Mesenteric fat pad (tissue), 1 donor: ENCODE results near the gene CACNA1E. TPM values are rescaled to one million over a fixed set of nuclear protein-coding genes. Genes with fewer than 3 reads are reported as not detected.
"Not testable (repeated sequence)": the region's sequence is repeated elsewhere in the genome, so short reads cannot be mapped to it uniquely, and the experiment has no call there.

Experiments
- DNase-seq: peaks from one replicate; pipeline ENCODE4 v3.0.0-alpha.2; 2020; ENCODE audit warnings: low spot score
- total RNA-seq: library from RNA; stranded (reverse); fragmentation: NEBNext Ultra II Directional; extraction: Animal tissue kit (Norgen Biotek cat#: 25700); gene quantifications from one replicate; pipeline ENCODE4 v1.2.1, GENCODE V29; 2021
- donor health status: DM: yes; HTN: yes; CAD: no.

The CACNA1E gene
- total RNA-seq, 1 donor from 2014 or later, result 0.45 TPM

DNA sequence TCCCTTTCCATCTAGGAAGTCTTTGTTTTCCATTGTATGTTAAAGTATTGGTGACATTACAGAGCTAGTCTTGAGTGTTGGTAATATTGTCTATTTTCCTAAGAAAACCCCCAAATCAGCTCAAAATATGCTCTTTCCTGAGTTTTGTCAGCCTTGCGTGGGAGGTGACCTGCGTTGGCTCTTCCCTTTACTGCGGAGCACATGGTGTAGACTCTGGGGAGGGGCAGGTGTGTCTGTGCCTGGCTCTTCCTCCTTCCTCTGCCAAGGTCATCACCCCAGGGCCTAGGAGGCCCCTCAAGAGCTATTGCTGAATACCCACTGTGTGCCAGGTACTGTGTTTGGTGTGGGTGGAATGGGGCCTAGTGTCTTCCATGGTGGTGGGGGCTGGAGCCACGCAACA lies 33.4 kb downstream of the CACNA1E start:
- no peak for DNase-seq

DNA sequence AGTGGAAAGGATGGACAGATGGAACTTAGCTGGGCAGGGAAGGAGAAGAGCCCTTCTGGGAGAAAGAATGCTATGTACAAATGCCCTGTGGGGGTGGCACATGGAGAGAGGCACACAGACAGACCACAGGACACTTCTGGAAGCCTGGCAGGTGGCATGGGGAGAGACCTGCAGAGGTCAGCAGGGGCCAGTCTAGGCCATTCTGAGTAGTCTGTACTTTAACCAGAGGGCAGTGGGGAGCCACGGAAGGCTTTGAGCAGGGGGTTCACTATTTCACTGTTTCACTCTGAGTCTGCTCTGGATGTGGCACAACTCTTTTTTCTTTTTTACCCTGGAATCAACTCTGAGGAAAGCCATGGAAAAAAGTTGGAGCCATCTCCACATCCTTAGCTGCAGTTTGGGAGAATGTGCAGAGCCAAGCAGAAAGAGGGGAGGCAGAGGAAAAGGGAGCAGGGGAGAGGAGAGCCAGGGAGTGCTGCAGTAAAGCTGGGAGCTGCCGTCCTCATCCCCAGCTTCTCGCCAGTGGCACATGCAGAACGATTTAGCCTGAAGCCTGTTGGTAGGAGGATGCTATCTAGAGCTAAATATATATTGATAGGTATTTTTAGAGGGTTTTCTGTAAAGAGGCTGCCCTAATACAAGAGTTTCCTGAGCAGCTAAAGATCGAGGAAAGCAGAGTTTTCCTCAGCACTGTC lies 34.0 kb downstream of the CACNA1E start:
- DNase-seq, result no peak

DNA sequence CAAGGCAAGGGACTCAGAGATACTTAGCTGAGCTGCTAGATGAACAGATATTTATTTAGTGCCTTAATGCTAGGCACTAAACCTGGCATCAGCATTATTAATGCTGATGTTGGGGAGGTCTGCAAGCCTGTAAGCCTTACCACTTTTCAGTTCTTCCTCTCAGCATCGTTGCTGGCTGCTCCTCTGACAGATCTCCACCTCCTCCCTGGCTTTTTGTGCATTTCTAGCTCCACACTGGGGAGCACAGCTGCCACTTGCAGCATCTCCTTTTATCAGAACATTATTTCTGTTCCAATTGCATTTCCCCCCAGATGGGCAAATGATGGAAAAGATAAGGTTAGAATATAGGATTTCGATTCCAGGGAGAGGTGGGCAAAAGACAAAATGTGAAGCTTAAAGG lies 34.8 kb downstream of the CACNA1E start:
- DNase-seq, result no peak

DNA sequence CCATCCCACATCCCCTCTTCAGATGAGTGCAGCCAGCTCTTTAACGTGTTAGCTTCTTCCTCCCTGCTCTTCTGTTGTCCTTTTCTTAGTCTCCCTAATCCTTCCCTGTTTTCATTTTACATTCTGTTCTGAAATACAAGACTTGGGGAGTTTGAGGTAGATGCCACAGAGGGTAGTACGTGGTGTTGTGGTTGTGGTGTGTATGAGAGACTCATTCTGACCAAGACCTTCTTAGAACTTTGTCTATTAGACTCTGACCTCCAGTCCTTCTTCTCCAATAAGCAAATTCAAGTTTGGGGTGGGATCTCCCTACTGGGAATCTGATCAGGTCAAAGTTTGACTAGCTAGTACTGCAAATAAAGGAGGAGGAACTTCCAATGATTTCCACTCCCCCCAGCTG lies 39.5 kb downstream of the CACNA1E start:
- no peak for DNase-seq

DNA sequence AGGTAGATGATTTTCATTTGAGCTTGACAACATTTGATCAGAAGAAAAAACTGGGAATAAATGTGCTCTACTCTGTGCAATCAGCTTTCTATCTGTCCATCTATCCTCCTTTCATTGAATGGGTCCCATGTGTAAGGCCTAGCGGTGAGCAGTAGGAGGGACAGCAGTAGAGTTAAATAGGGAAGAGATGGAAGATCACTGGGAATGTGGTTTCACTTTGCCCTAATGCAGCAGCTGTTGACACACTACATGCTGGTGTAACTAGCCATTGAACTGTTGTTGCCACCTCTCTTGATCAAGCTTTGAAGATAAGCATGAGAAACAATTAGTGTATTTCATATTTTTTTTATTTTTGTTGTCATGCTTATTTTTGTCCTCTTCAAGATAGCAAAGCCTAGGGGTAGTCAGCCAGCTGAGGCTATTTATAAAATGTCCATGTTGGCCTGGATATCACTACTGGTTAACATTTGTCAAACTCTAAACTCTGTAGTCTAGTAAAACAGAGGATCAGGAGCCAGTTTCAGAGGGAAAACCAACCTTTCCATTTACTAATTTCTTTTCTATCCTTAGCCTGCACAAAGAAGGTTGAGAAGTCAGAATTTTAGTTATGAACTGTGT lies 41.9 kb downstream of the CACNA1E start:
- no peak for DNase-seq

- DNase-seq, result not testable (repeated sequence)
These were observed 44.9 kb downstream of the CACNA1E start for GRCh38 chr1:181528241-181528640.

- DNase-seq, result no peak
These were observed 48.1 kb downstream of the CACNA1E start for GRCh38 chr1:181531441-181531840.

GRCh38 chr1:181531951-181532600 lies 48.8 kb downstream of the CACNA1E start:
- no peak for DNase-seq

DNA sequence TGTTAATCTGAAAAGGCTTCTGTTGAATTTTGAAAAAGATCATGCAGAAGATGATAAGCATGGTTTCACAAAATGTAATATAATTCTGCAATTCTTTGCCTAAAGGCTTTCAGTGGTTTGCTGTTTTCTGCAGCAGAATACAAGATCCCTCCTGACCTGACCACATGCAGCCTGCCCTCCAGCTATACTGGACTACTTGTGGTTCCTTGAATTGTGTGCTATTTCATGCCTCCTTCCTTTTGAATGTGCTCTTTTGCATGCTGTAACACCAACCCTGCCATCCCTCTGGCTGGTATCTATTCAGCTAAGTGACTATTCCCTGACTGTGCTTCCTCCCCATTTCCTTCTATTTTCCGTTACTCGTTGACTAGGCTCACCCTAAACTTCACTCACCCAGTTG lies 55.5 kb downstream of the CACNA1E start:
- no peak for DNase-seq

DNA sequence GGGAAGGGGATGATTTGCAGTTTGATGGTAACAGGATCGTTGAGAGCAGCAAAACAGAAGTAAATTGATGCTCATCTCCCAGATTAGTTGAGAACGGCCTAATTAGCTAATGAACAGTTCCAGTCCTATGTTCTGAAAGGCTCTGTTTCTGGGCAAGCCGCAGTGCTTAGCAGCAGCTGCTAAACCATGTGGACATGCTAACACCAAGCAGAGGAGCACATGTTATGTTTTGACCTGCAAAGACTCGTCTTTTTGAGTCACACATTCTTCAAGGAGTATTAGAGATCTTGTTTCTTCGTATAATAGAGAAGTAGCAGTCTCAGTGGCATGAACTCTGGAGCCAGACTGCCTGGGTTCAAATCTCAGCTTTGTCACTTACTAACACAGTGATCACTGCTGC lies 58.1 kb downstream of the CACNA1E start:
- DNase-seq, result no peak

- DNase-seq, result no peak
These were observed 58.6 kb downstream of the CACNA1E start for GRCh38 chr1:181541947-181542346.

DNA sequence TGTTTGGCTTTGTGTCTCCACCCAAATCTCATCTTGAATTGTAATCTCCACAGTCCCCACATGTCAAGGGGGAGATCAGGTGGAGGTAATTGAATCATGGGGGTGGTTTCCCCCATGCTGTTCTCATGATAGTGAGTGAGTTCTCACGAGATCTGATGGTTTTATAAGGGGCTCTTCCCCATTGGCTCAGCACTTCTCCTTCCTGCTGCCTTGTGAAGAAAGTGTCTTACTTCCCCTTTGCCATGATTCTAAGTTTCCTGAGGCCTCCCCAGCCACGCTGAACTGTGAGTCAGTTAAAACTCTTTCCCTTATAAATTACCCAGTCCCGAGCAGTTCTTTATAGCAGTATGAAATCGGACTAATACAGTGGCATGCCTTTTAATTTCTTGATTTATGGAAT lies 59.1 kb downstream of the CACNA1E start:
- not testable (repeated sequence) for DNase-seq

DNA sequence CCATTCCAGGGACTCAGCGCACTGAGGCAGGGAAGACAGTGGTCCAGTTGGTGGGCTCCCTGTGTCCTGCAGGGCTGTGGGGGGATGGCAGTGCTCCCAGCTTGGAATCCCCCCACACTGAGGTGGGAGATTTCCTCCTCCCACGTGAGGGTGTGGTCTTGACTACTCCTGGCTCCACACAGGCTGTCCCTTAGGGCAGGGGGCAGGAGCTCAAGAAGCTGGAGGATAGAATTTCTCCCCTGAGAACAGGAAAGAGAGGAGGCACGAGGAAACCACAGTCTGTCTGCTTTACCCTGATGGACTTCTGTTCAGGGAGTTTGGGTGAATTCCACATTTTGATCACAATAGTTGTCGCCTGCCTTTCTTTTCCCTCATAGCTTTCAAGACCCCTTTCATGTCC lies 62.1 kb downstream of the CACNA1E start:
- no peak for DNase-seq

DNA sequence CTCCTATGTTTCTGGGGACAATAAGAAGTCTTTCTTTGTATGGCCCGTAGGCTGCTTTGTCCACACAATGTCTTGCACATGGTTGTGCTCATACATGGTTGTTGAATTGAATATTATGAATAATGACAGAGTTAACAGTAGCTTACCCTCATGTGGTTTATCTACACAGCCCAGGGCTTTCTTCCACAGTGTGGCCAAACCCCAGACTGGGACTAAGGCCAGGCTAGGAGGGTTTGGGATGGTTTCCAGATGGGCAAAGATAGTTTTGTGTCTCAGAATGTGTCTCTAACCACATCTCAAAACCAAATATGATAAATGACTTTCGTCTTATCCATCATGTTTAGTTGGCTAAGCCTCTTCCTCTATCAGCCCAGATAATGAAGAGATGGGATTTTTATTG lies 65.2 kb downstream of the CACNA1E start:
- DNase-seq, result no peak

DNA sequence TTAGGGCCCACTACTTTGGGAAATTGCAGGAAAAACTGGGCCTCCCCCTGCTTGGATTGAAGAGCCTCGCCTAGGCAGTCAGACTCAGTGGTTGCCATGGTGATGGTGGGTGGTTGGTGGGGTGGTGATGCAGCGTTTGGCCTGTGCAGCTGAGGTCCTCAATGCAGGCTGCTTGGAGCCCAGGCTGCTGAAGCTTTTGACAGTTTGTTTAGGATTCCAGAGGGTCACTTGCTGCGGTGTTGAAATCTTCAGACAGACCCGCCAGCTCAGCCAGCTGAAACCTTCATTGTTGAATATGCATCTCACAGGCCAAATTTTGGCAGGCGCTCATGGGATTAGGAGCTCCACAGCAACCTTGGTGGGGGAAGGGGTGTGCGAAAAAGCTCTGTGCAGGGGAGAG lies 67.9 kb downstream of the CACNA1E start:
- no peak for DNase-seq

- DNase-seq, result no peak
These were observed 68.4 kb downstream of the CACNA1E start for GRCh38 chr1:181551754-181552153.

DNA sequence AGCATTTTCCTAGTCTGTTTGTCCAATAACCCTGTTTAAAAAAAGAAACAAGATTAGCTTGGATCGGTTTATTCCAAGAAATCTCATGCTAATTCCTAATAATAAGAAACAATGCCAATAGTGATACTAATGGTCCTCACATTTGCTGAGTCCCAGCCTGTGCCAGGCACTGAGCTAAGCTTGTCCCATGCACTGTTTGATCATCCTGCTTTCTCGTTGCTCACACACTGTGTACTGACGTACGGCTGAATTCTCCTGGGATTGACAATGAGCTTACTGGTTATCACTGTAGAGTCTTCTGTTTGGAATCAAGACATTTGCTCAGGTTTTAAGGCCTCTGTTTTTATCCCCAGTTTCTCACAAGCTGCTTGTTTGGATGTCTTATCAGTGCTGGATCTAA lies 71.1 kb downstream of the CACNA1E start:
- DNase-seq, result no peak

DNA sequence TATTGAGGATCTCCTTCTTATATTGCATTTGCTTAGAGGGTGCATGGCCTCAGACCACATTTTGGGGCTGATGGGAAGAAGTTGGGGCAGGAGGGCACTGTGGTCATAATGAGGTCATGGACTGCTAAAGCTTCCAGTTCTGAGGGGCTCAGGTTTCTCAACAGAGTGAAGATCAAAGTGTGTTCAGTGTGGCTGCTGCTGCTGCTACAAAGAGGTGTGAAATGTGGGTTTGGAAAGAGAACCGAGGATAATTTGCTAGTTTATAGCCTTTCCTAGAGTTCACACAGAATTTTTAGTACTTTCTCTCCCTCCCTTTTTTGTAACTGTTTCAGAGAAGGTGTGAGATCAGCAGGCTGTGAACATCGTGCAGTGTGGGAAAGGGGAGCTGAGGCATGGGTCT lies 73.3 kb downstream of the CACNA1E start:
- no peak for DNase-seq

DNA sequence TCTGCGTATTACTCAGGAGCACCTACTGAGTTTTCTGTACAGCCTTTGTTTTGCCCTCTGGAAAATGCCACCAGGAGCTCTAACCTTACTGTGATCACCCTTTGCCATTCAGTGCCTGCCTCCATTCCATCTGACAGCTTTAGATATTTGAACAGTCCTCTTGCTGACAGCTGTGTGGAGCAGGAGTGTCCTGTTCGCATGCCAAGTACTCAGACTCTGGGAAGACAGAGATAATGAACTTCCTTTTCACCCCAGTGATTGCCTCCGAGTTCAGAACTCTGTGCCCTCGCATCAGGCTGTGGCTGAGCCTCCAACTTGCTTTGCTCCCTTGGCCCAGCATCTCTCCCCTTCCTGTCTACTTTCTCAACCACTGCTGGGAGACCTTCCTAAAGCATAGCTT lies 74.0 kb downstream of the CACNA1E start:
- DNase-seq, result no peak

- no peak for DNase-seq
These were observed 75.1 kb downstream of the CACNA1E start for GRCh38 chr1:181558416-181558815.

DNA sequence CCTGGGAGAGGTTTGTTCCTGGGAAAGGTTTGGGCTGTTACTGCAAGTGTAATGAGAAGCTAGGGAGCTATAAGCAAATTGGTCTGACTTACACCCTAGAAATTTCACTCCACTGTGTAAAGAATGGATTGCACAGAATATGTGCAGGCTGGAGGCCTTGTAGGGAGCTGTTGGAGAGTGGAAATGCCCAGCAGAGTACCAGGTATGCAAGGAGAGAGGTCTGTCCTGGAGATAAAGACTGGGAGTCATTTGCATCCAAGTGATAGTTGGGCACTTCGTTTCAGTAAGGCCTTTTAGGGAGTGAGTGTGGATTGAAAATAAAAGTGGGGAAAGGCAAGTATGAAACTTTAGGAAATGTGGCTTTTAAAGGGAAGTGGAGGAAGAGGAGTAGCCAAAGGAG lies 75.8 kb downstream of the CACNA1E start:
- DNase-seq, result no peak

DNA sequence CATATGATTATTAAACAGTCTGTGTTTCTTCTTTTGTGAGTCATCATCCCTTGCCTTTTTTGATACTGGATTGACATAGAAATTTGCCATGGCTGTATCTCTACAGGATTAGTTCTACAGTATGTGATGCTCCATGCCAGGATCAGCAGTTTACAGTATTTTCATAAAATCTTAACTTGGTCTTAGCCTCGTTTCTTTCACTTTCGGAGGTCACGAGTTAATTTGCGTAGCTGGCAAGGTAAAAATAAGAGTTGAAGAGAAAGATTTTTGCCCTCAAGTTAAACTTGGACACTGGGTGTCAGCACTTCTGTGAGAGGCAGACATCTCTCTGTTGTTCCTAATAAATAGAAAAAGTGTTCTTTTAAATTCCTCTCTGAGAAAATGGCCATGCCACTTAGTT lies 79.1 kb downstream of the CACNA1E start:
- DNase-seq, result no peak

DNA sequence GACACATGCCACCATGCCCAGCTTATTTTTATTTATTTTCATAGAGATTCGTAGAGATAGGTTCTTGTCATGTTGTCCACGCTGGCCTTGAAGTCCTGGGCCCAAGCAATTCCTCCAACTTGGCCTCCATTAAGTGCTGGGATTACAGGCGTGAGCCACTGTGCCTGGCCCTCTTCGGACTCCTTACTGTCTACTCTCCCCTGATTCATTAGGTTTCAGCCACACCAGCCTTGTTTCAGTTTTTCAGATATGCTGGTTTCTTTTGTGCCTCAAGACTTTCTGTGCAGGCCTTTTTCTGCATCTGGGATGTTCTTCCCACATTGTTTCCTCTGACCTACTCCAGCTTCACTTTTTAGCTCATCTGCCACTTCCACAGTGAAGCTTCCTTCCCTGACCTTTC lies 85.4 kb downstream of the CACNA1E start:
- no peak for DNase-seq
